Memory B cell (primary cell): ENCODE results near the gene NPAS2.

Experiments
- ATAC-seq: fragments of 150-1000 bp; cut with Tn5 transposase; 2 replicates; pipeline ENCODE4 v1.10.0; 2021; ENCODE audit warnings: low read depth, mild to moderate bottlenecking, moderate library complexity
- DNase-seq, 2 donors: peaks; one replicate each; pipeline ENCODE4 v3.0.0; 2022; ENCODE audit warnings: low spot score in 2 of 2
- H3K27ac Mint-ChIP-seq: one replicate; pipeline ENCODE4 v1.8.0; 2022; ENCODE audit warnings: mild to moderate bottlenecking, moderate library complexity, mixed read lengths
- H3K27me3 Mint-ChIP-seq: one replicate; pipeline ENCODE4 v1.8.0; 2022; ENCODE audit warnings: mixed read lengths
- H3K36me3 Mint-ChIP-seq: one replicate; pipeline ENCODE4 v1.8.0; 2022; ENCODE audit warnings: mild to moderate bottlenecking, mixed read lengths
- H3K4me1 Mint-ChIP-seq: one replicate; pipeline ENCODE4 v1.8.0; 2022; ENCODE audit warnings: mixed read lengths
- H3K4me3 Mint-ChIP-seq: one replicate; pipeline ENCODE4 v1.8.0; 2022; ENCODE audit warnings: mild to moderate bottlenecking, moderate library complexity, mixed read lengths
- H3K9me3 Mint-ChIP-seq: one replicate; pipeline ENCODE4 v1.8.0; 2022; ENCODE audit warnings: mixed read lengths

The NPAS2 gene

GRCh38 chr2:100898035-100898665, 78.2 kb downstream of the NPAS2 start:
- H3K27ac Mint-ChIP-seq = no peak overlapping the region
- DNase-seq = no peak
- H3K9me3 Mint-ChIP-seq = peaks cover 2% of the 10 kb centered on the region
- H3K4me3 Mint-ChIP-seq = no peak overlapping the region
- no peak for ATAC-seq
- no peaks in the 10 kb centered on the region for H3K4me1 Mint-ChIP-seq
- H3K27me3 Mint-ChIP-seq = peaks cover 11% of the 10 kb centered on the region
- peaks cover 2% of the 10 kb centered on the region for H3K36me3 Mint-ChIP-seq

- Mint-ChIP-seq H3K27ac (no peak overlapping the region), H3K27me3 (peaks cover 11% of the 10 kb centered on the region), H3K4me1 (no peaks in the 10 kb centered on the region), H3K36me3 (peaks cover 2% of the 10 kb centered on the region), H3K9me3 (peaks cover 2% of the 10 kb centered on the region), H3K4me3 (no peak overlapping the region)
- DNase-seq (no peak), ATAC-seq (no peak)
Observed at GRCh38 chr2:100900156-100900795, 80.3 kb downstream of the NPAS2 start.

GRCh38 chr2:100902817-100903405, 83.0 kb downstream of the NPAS2 start:
- Mint-ChIP-seq H3K27me3 (peaks cover 11% of the 10 kb centered on the region), H3K27ac (no peak overlapping the region), H3K36me3 (peaks cover 2% of the 10 kb centered on the region), H3K4me3 (no peak overlapping the region), H3K4me1 (no peaks in the 10 kb centered on the region), H3K9me3 (peaks cover 2% of the 10 kb centered on the region)
- DNase-seq (no peak), ATAC-seq (no peak)

GRCh38 chr2:100903534-100904258, 83.8 kb downstream of the NPAS2 start:
- Mint-ChIP-seq H3K27ac (no peak overlapping the region), H3K36me3 (peaks cover 2% of the 10 kb centered on the region), H3K9me3 (peaks cover 2% of the 10 kb centered on the region), H3K4me3 (no peak overlapping the region), H3K4me1 (no peaks in the 10 kb centered on the region), H3K27me3 (peaks cover 11% of the 10 kb centered on the region)
- DNase-seq (no peak), ATAC-seq (no peak)

- Mint-ChIP-seq H3K9me3 (peaks cover 2% of the 10 kb centered on the region), H3K27me3 (peaks cover 12% of the 10 kb centered on the region), H3K4me1 (no peaks in the 10 kb centered on the region), H3K27ac (no peak overlapping the region), H3K36me3 (peaks cover 2% of the 10 kb centered on the region), H3K4me3 (no peak overlapping the region)
- DNase-seq = no peak
- ATAC-seq = no peak
Observed at GRCh38 chr2:100905132-100905805, 85.3 kb downstream of the NPAS2 start.

GRCh38 chr2:100906131-100906530, 86.2 kb downstream of the NPAS2 start:
- no peaks in the 10 kb centered on the region for H3K36me3 Mint-ChIP-seq
- H3K9me3 Mint-ChIP-seq = no peaks in the 10 kb centered on the region
- H3K27me3 Mint-ChIP-seq = peaks cover 12% of the 10 kb centered on the region
- H3K27ac Mint-ChIP-seq = no peak overlapping the region
- H3K4me3 Mint-ChIP-seq = no peak overlapping the region
- H3K4me1 Mint-ChIP-seq = no peaks in the 10 kb centered on the region
- ATAC-seq (no peak), DNase-seq (no peak)

- peaks cover 10% of the 10 kb centered on the region for H3K27me3 Mint-ChIP-seq
- H3K27ac Mint-ChIP-seq = no peak overlapping the region
- ATAC-seq = no peak
Observed at GRCh38 chr2:100906679-100907078, 86.7 kb downstream of the NPAS2 start.

GRCh38 chr2:100907832-100908231, 87.9 kb downstream of the NPAS2 start:
- DNase-seq (no peak), ATAC-seq (no peak)
- no peaks in the 10 kb centered on the region for H3K36me3 Mint-ChIP-seq
- no peak overlapping the region for H3K4me3 Mint-ChIP-seq
- no peak overlapping the region for H3K27ac Mint-ChIP-seq
- no peaks in the 10 kb centered on the region for H3K4me1 Mint-ChIP-seq
- H3K9me3 Mint-ChIP-seq = no peaks in the 10 kb centered on the region
- H3K27me3 Mint-ChIP-seq = peaks cover 10% of the 10 kb centered on the region

More at GRCh38 chr2:100906679-100907078, 86.7 kb downstream of the NPAS2 start:
- H3K36me3 Mint-ChIP-seq = no peaks in the 10 kb centered on the region
- no peak overlapping the region for H3K4me3 Mint-ChIP-seq
- no peaks in the 10 kb centered on the region for H3K4me1 Mint-ChIP-seq
- DNase-seq = no peak
- no peaks in the 10 kb centered on the region for H3K9me3 Mint-ChIP-seq

- peaks cover 19% of the 10 kb centered on the region for H3K27me3 Mint-ChIP-seq
- no peak for DNase-seq
- H3K4me3 Mint-ChIP-seq = no peak overlapping the region
- no peak overlapping the region for H3K27ac Mint-ChIP-seq
- no peaks in the 10 kb centered on the region for H3K36me3 Mint-ChIP-seq
- no peak for ATAC-seq
- H3K4me1 Mint-ChIP-seq = no peaks in the 10 kb centered on the region
- no peaks in the 10 kb centered on the region for H3K9me3 Mint-ChIP-seq
Observed at GRCh38 chr2:100909534-100910081, 89.7 kb downstream of the NPAS2 start.

GRCh38 chr2:100910111-100910510, 90.2 kb downstream of the NPAS2 start:
- H3K9me3 Mint-ChIP-seq = no peaks in the 10 kb centered on the region
- H3K27me3 Mint-ChIP-seq = peaks cover 23% of the 10 kb centered on the region
- H3K27ac Mint-ChIP-seq = no peak overlapping the region
- no peaks in the 10 kb centered on the region for H3K4me1 Mint-ChIP-seq
- DNase-seq (no peak), ATAC-seq (no peak)
- H3K4me3 Mint-ChIP-seq = no peak overlapping the region
- H3K36me3 Mint-ChIP-seq = no peaks in the 10 kb centered on the region

GRCh38 chr2:100919316-100919715, 99.4 kb downstream of the NPAS2 start:
- DNase-seq (no peak), ATAC-seq (no peak)

GRCh38 chr2:100921685-100922161, 101.8 kb downstream of the NPAS2 start:
- no peak overlapping the region for H3K4me3 Mint-ChIP-seq
- DNase-seq = no peak
- H3K27me3 Mint-ChIP-seq = peaks cover 2% of the 10 kb centered on the region
- H3K4me1 Mint-ChIP-seq = peaks cover 4% of the 10 kb centered on the region
- H3K9me3 Mint-ChIP-seq = peaks cover 1% of the 10 kb centered on the region
- no peak for ATAC-seq
- H3K36me3 Mint-ChIP-seq = no peaks in the 10 kb centered on the region
- no peak overlapping the region for H3K27ac Mint-ChIP-seq

More at GRCh38 chr2:100919316-100919715, 99.4 kb downstream of the NPAS2 start:
- Mint-ChIP-seq H3K4me1 (peaks cover 3% of the 10 kb centered on the region), H3K9me3 (peaks cover 5% of the 10 kb centered on the region), H3K36me3 (no peaks in the 10 kb centered on the region), H3K27ac (no peak overlapping the region), H3K27me3 (peaks cover 11% of the 10 kb centered on the region), H3K4me3 (no peak overlapping the region)

- DNase-seq (no peak), ATAC-seq (no peak)
- Mint-ChIP-seq H3K4me1 (peaks cover 4% of the 10 kb centered on the region), H3K4me3 (no peak overlapping the region), H3K9me3 (peaks cover 1% of the 10 kb centered on the region), H3K27ac (no peak overlapping the region), H3K36me3 (no peaks in the 10 kb centered on the region), H3K27me3 (peaks cover 4% of the 10 kb centered on the region)
Observed at GRCh38 chr2:100923461-100924060, 103.6 kb downstream of the NPAS2 start.
